ENCODE data around the gene PTEN.

- TF ChIP-seq POLR2A (IDR thresholded peaks at IDR 0.05) (no peak), EP300 (IDR thresholded peaks at IDR 0.05) (no peak), CTCF (IDR thresholded peaks at IDR 0.05) (no peak)
Measured at GRCh38 chr10:87921931-87922688, 58.7 kb downstream of the PTEN start.
